CD4-positive, CD25-positive, alpha-beta regulatory T cell (primary cell): ENCODE results near the gene MLF2. TPM values are rescaled to one million over a fixed set of nuclear protein-coding genes. Genes with fewer than 3 reads are reported as not detected.
"Not testable (repeated sequence)": the region's sequence is repeated elsewhere in the genome, so short reads cannot be mapped to it uniquely, and the experiment has no call there.

Source experiments
- ATAC-seq, 2 donors: fragments of 150-1000 bp; cut with Tn5 transposase; one replicate each; pipeline ENCODE4 v1.10.0; 2021; ENCODE audit warnings: low read depth in 2 of 2, moderate number of reproducible peaks in 2 of 2, moderate library complexity in 1 of 2
- DNase-seq, 3 donors: peaks; one replicate each; pipeline versions ENCODE4 v3.0.0 to v3.0.0-alpha.2; 2012 to 2022; ENCODE audit warnings: mixed read lengths in 1 of 3
- H3K27ac ChIP-seq: one replicate; pipeline ENCODE4 v1.7.0; 2013; ENCODE audit warnings: mild to moderate bottlenecking, low read length; ENCODE audit not compliant: insufficient read depth, poor library complexity, severe bottlenecking
- H3K27me3 ChIP-seq: one replicate; pipeline ENCODE4 v1.7.0; 2013; ENCODE audit warnings: low read length; ENCODE audit not compliant: control insufficient read depth, insufficient read depth
- H3K36me3 ChIP-seq: one replicate; pipeline ENCODE4 v1.7.0; 2013; ENCODE audit warnings: mild to moderate bottlenecking, low read length, moderate library complexity; ENCODE audit not compliant: control insufficient read depth, insufficient read depth
- H3K4me1 ChIP-seq: 2 replicates; pipeline ENCODE4 v1.7.0; 2013; ENCODE audit warnings: mild to moderate bottlenecking, low read length; ENCODE audit not compliant: insufficient read depth, control insufficient read depth, poor library complexity, severe bottlenecking
- H3K4me3 ChIP-seq: one replicate; pipeline ENCODE4 v1.7.0; 2013; ENCODE audit warnings: low read depth, mild to moderate bottlenecking, low read length, moderate library complexity
- H3K9me3 ChIP-seq, 2 experiments: 1 replicate in 1 of 2; 2 replicates in 1 of 2; pipeline ENCODE4 v1.7.0; 2013; ENCODE audit warnings: low read length in 2 of 2, mild to moderate bottlenecking in 1 of 2, moderate library complexity in 1 of 2; ENCODE audit not compliant: control insufficient read depth in 2 of 2
- H3K27ac Mint-ChIP-seq, 3 donors: one replicate each; pipeline ENCODE4 v1.8.0; 2020 to 2022; ENCODE audit warnings: mild to moderate bottlenecking in 3 of 3, mixed read lengths in 3 of 3, moderate library complexity in 2 of 3
- H3K27me3 Mint-ChIP-seq: one replicate; pipeline ENCODE4 v1.8.0; 2022; ENCODE audit warnings: mild to moderate bottlenecking, mixed read lengths
- H3K36me3 Mint-ChIP-seq: one replicate; pipeline ENCODE4 v1.8.0; 2020; ENCODE audit warnings: mixed read lengths
- H3K4me1 Mint-ChIP-seq, 4 donors: one replicate each; pipeline ENCODE4 v1.8.0; 2020 to 2022; ENCODE audit warnings: mixed read lengths in 4 of 4, mild to moderate bottlenecking in 1 of 4
- H3K4me3 Mint-ChIP-seq, 4 donors: one replicate each; pipeline ENCODE4 v1.8.0; 2020 to 2022; ENCODE audit warnings: mild to moderate bottlenecking in 4 of 4, mixed read lengths in 4 of 4, moderate library complexity in 3 of 4
- H3K9me3 Mint-ChIP-seq, 7 donors: one replicate each; pipeline ENCODE4 v1.8.0; 2020 to 2022; ENCODE audit warnings: mixed read lengths in 7 of 7, mild to moderate bottlenecking in 3 of 7, moderate library complexity in 2 of 7
- polyA plus RNA-seq, 4 donors: library from polyadenylated mRNA; unstranded; fragments of 300-500 nt; fragmentation: Illumina TruSeq; gene quantifications; one replicate each; pipeline ENCODE4 v1.2.3, GENCODE V29; 2021
- total RNA-seq: library from RNA; stranded (reverse); gene quantifications from one replicate; pipeline ENCODE4 v1.2.3, GENCODE V29; 2022

The MLF2 gene
- total and polyA plus RNA-seq, 5 donors from 2014 or later, result 101 to 124 (median 110) TPM

- Histone ChIP-seq H3K27ac (peak overlapping the region; percentile 85), H3K4me1 (peaks cover 15% of the 10 kb centered on the region), H3K27me3 (no peaks in the 10 kb centered on the region), H3K9me3 (no peaks in the 10 kb centered on the region), H3K36me3 (peaks cover 2% of the 10 kb centered on the region), H3K4me3 (peak overlapping the region; percentile 85)
- peak overlapping the region in 2 of 4 donors; percentile 22 to 70 for H3K4me3 Mint-ChIP-seq
- DNase-seq, result no peak
- peak overlapping the region in 1 of 3 donors; percentile 37 for H3K27ac Mint-ChIP-seq
- ATAC-seq, result no peak
- peaks cover 0 to 1% (median 0%) of the 10 kb centered on the region in 7 donors for H3K9me3 Mint-ChIP-seq
- H3K27me3 Mint-ChIP-seq, result peaks cover 11% of the 10 kb centered on the region
- peaks cover 7% of the 10 kb centered on the region for H3K36me3 Mint-ChIP-seq
- peaks cover 5 to 28% (median 18%) of the 10 kb centered on the region in 4 donors for H3K4me1 Mint-ChIP-seq
Measured at GRCh38 chr12:6722863-6723262, 30.1 kb downstream of the MLF2 start.

DNA sequence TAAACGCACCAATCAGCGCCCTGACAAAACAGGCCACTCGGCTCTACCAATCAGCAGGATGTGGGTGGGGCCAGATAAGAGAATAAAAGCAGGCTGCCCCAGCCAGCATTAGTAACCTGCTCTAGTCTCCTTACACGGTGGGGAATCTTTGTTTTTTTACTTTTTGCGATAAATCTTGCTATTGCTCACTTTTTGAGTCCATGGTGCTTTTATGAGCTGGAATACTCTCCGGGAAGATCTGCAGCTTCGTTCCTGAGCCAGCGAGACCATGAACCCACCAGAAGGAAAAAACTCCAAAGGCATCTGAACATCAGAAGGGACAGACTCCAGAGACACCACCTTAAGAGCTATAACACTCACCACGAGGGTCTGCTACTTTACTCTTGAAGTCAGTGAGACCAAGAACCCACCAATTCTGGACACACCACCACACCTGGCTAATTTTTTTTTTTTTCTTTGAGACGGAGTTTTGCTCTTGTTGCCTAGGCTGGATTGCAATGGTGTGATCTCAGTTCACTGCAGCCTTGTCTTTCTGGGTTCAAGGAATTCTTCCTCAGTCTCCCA, 36.0 kb downstream of the MLF2 start:
- H3K4me1 ChIP-seq, result no peaks in the 10 kb centered on the region
- no peak overlapping the region for H3K27ac ChIP-seq
- DNase-seq (no peak), ATAC-seq (no peak)
- H3K4me3 Mint-ChIP-seq, result no peak overlapping the region
- no peaks in the 10 kb centered on the region for H3K36me3 ChIP-seq
- no peak overlapping the region for H3K27ac Mint-ChIP-seq
- H3K36me3 Mint-ChIP-seq, result no peaks in the 10 kb centered on the region
- no peaks in the 10 kb centered on the region for H3K27me3 ChIP-seq
- H3K27me3 Mint-ChIP-seq, result peaks cover 19% of the 10 kb centered on the region
- no peaks in the 10 kb centered on the region for H3K4me1 Mint-ChIP-seq
- no peak overlapping the region for H3K4me3 ChIP-seq
- H3K9me3 ChIP-seq, result no peaks in the 10 kb centered on the region
- H3K9me3 Mint-ChIP-seq, result no peaks in the 10 kb centered on the region

DNA sequence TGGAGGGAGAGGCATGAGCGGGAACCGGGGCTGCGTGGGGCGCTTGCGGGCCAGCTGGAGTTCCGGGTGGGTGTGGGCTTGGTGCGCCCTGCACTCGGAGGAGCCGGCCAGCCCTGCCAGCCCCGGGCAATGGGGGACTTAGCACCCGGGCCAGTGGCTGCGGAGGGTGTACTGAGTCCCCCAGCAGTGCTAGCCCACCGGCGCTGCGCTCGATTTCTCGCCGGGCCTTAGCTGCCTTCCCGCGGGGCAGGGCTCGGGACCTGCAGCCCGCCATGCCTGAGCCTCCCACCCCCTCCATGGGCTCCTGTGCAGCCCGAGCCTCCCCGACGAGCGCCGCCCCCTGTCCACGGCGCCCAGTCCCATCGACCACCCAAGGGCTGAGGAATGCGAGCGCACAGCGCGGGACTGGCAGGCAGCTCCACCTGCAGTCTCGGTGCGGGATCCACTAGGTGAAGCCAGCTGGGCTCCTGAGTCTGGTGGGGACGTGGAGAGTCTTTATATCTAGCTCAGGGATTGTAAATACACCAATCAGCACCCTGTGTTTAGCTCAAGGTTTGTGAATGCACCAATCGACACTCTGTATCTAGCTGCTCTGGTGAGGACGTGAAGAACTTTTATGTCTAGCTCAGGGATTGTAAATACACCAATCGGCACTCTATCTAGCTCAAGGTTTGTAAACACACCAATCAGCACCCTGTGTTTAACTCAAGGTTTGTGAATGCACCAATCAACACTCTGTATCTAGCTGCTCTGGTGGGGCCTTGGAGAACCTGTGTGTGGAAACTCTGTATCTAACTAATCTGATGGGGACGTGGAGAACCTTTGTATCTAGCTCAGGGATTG, 36.7 kb downstream of the MLF2 start:
- not testable (repeated sequence) for H3K9me3 ChIP-seq, H3K36me3 ChIP-seq, H3K36me3 Mint-ChIP-seq, H3K9me3 Mint-ChIP-seq, H3K27ac Mint-ChIP-seq, H3K27me3 ChIP-seq, H3K4me1 ChIP-seq, H3K4me1 Mint-ChIP-seq, ATAC-seq, H3K4me3 Mint-ChIP-seq, DNase-seq, H3K4me3 ChIP-seq, H3K27ac ChIP-seq
- H3K27me3 Mint-ChIP-seq, result peaks cover 19% of the 10 kb centered on the region

DNA sequence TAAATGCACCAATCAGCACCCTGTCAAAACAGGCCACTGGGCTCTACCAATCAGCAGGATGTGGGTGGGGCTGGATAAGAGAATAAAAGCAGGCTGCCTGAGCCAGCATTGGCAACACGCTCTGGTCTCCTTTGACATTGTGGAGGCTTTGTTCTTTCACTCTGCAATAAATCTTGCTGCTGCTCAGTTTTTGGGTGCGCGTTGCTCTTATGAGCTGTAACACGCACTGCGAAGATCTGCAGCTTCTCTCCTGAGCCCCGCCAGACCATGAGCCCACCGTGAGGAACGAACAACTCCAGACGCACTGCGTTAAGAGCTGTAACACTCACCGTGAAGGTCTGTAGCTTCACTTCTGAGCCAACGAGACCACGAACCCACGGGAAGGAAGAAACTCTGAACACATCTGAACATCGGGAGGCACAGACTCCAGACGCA, 44.0 kb downstream of the MLF2 start:
- no peak for ATAC-seq

DNA sequence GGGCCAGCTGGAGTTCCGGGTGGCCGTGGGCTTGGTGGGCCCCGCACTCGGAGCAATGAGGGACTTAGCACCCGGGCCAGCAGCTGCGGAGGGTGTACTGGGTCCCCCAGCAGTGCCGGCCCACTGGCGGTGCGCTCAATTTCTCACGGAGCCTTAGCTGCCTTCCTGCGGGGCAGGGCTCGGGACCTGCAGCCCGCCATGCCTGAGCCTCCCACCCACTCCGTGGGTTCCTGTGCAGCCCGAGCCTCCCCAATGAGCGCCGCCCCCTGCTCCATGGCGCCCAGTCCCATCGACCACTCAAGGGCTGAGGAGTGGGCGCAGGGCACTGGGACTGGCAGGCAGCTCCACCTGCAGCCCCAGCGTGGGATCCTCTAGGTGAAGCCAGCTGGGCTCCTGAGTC, 44.6 kb downstream of the MLF2 start:
- not testable (repeated sequence) for H3K4me1 ChIP-seq, DNase-seq, H3K4me3 Mint-ChIP-seq, H3K27ac ChIP-seq, H3K9me3 Mint-ChIP-seq, H3K4me1 Mint-ChIP-seq, H3K36me3 ChIP-seq, H3K36me3 Mint-ChIP-seq, H3K27me3 ChIP-seq, ATAC-seq, H3K4me3 ChIP-seq, H3K9me3 ChIP-seq, H3K27ac Mint-ChIP-seq
- H3K27me3 Mint-ChIP-seq, result peaks cover 36% of the 10 kb centered on the region

More for the DNA sequence above, 44.0 kb downstream of the MLF2 start:
- H3K36me3 Mint-ChIP-seq, result no peaks in the 10 kb centered on the region
- Histone ChIP-seq H3K36me3 (no peaks in the 10 kb centered on the region), H3K4me3 (peak overlapping the region; percentile 44), H3K27me3 (peaks cover 3% of the 10 kb centered on the region), H3K4me1 (no peaks in the 10 kb centered on the region), H3K27ac (no peak overlapping the region), H3K9me3 (no peaks in the 10 kb centered on the region)
- H3K4me3 Mint-ChIP-seq, result peak overlapping the region in 3 of 4 donors; percentile 26 to 77 (median 66)
- peak overlapping the region in 2 of 3 donors; percentile 26 to 52 for H3K27ac Mint-ChIP-seq
- peaks cover 0 to 3% (median 0%) of the 10 kb centered on the region in 7 donors for H3K9me3 Mint-ChIP-seq
- H3K27me3 Mint-ChIP-seq, result peaks cover 33% of the 10 kb centered on the region
- DNase-seq, result peak in 1 of 3 donors; percentile 56
- peaks cover 5 to 8% (median 6%) of the 10 kb centered on the region in 4 donors for H3K4me1 Mint-ChIP-seq

- Mint-ChIP-seq H3K4me3 (no peak overlapping the region), H3K27ac (no peak overlapping the region), H3K27me3 (peaks cover 57% of the 10 kb centered on the region), H3K36me3 (no peaks in the 10 kb centered on the region), H3K4me1 (peaks cover 0 to 27% (median 6%) of the 10 kb centered on the region in 4 donors), H3K9me3 (peaks cover 0 to 6% (median 0%) of the 10 kb centered on the region in 7 donors)
- H3K27me3 ChIP-seq, result peaks cover 30% of the 10 kb centered on the region
- peaks cover 13% of the 10 kb centered on the region for H3K4me1 ChIP-seq
- ATAC-seq (no peak), DNase-seq (no peak)
- H3K4me3 ChIP-seq, result no peak overlapping the region
- H3K36me3 ChIP-seq, result no peaks in the 10 kb centered on the region
- peaks cover 3 to 5% of the 10 kb centered on the region in 2 experiments for H3K9me3 ChIP-seq
- no peak overlapping the region for H3K27ac ChIP-seq
Measured at GRCh38 chr12:6703631-6704030, 49.3 kb downstream of the MLF2 start.

DNA sequence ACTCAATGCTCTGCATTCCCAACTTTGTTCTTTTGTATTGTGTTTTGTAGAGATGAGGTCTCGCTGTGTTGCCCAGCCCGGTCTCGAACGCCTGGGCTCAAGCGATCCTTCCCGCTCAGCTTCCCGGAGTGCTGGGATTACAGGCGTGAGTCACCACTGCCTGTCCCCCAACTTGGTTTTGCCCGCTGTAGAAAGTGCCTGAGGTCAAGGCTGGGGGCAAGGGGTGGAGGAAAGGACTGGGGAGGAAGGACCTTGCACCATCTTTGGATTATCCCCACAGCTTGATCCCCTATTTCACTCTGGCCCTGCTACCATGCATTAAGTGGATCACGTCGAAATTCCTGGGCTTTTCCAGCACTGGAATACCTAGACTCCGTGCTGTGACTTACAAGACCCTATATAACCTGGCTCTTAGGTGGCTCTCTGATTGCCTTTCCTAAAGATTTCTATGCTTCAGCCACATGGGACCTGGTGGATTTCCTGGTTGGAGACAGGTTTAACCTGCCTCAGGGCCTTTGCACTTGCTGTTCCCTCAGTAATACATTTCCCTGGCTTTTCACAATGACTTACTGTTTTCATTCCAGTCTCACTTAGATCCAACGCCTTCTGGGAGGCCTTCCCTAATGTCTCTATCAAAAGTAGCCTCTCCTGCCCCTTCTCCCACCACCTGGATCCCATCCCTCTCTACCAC, 51.7 kb downstream of the MLF2 start:
- peaks cover 0 to 4% (median 0%) of the 10 kb centered on the region in 7 donors for H3K9me3 Mint-ChIP-seq
- peaks cover 3 to 5% of the 10 kb centered on the region in 2 experiments for H3K9me3 ChIP-seq
- no peak for DNase-seq
- peaks cover 13% of the 10 kb centered on the region for H3K4me1 ChIP-seq
- peak overlapping the region; percentile 59 to 74 (median 70) for H3K4me3 Mint-ChIP-seq
- peaks cover 69% of the 10 kb centered on the region for H3K27me3 Mint-ChIP-seq
- peak overlapping the region; percentile 15 for H3K4me3 ChIP-seq
- no peaks in the 10 kb centered on the region for H3K36me3 Mint-ChIP-seq
- no peaks in the 10 kb centered on the region for H3K36me3 ChIP-seq
- no peak for ATAC-seq
- H3K27ac Mint-ChIP-seq, result peak overlapping the region in 1 of 3 donors; percentile 63
- H3K27me3 ChIP-seq, result peaks cover 30% of the 10 kb centered on the region
- no peak overlapping the region for H3K27ac ChIP-seq
- H3K4me1 Mint-ChIP-seq, result peaks cover 0 to 30% (median 7%) of the 10 kb centered on the region in 4 donors
